ENCODE results near the gene CLSTN2. TPM values are rescaled to one million over a fixed set of nuclear protein-coding genes. Genes with fewer than 3 reads are reported as not detected.

Gene CLSTN2
- total and polyA plus RNA-seq, 12 donors: 0.67 to 17.8 (median 5.3) TPM

DNA sequence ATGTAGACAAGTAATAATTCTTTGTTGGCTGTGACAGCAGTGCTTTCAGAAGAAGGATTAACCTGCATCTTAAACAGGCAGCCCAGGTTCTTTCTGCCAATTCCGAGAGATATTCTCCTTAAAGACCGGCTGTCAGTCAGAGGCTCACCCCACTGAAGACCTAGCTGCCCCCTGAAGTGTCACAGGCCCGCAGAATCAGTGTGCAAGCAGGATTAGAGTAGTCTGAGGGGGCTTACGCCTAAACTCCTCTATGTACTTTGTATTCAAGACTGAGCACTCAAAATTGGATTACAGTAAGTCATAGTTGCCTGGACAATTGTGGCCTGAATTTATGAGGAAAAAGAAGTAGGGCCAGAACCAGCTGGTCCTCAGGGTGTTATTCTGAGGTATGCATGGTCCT is 342.9 kb downstream of the CLSTN2 start:
- intact Hi-C loops (cut with DNase I): loop anchor here in 1 of 2 donors (10.0 kb wide), 1 partner anchor 217 kb away; no protein-coding TSS in a partner anchor
- Histone ChIP-seq H3K4me1 (replicated peaks in 1 of 2) (no peaks in the 10 kb centered on the region), H3K27me3 (no peaks in the 10 kb centered on the region), H3K4me3 (no peak overlapping the region), H3K9me3 (replicated peaks in 1 of 3) (no peaks in the 10 kb centered on the region), H3K36me3 (replicated peaks in 1 of 2) (no peaks in the 10 kb centered on the region), H3K27ac (no peak overlapping the region)
- no peak for DNase-seq
- WGBS, 4 donors: 80 to 93% (median 91%) methylated on average over 4 of the region's 4 CpGs
- no peak for TF ChIP-seq POLR2A (IDR thresholded peaks at IDR 0.05)
- TF ChIP-seq, protein P1, sequence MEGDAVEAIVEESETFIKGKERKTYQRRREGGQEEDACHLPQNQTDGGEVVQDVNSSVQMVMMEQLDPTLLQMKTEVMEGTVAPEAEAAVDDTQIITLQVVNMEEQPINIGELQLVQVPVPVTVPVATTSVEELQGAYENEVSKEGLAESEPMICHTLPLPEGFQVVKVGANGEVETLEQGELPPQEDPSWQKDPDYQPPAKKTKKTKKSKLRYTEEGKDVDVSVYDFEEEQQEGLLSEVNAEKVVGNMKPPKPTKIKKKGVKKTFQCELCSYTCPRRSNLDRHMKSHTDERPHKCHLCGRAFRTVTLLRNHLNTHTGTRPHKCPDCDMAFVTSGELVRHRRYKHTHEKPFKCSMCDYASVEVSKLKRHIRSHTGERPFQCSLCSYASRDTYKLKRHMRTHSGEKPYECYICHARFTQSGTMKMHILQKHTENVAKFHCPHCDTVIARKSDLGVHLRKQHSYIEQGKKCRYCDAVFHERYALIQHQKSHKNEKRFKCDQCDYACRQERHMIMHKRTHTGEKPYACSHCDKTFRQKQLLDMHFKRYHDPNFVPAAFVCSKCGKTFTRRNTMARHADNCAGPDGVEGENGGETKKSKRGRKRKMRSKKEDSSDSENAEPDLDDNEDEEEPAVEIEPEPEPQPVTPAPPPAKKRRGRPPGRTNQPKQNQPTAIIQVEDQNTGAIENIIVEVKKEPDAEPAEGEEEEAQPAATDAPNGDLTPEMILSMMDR (IDR thresholded peaks at IDR 0.05): no peak

DNA sequence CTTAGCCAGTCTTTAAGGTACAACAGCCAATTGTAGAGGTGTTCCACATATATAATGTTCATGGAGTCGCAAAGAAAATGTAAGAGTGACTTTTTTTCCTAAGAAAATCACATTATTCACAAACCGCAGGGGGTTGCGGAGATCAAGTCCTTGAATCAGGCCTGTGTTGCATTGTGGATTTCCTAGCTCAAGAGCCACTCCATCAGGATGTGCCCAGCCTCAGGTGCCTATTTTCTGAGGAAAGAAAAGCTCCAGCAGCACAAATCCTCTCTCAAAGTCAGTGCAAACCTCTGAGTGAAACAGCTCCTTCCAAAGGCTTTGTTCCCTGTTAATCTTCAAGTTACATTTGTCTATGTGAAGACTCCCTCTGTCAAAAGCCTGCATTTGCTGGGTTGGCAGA is 349.4 kb downstream of the CLSTN2 start:
- H3K27me3 ChIP-seq: no peaks in the 10 kb centered on the region
- no peak overlapping the region for H3K4me3 ChIP-seq
- no peak overlapping the region for H3K27ac ChIP-seq
- no peaks in the 10 kb centered on the region for H3K9me3 ChIP-seq (replicated peaks in 1 of 3)
- no peaks in the 10 kb centered on the region for H3K4me1 ChIP-seq (replicated peaks in 1 of 2)
- no peak for DNase-seq
- no peaks in the 10 kb centered on the region for H3K36me3 ChIP-seq (replicated peaks in 1 of 2)
- intact Hi-C loops (cut with DNase I): no loop called here
- no peak for TF ChIP-seq POLR2A (IDR thresholded peaks at IDR 0.05)
- TF ChIP-seq, protein P1 (IDR thresholded peaks at IDR 0.05): no peak
- 89 to 95% (median 92%) methylated on average over 3 of the region's 3 CpGs for WGBS, 4 donors

DNA sequence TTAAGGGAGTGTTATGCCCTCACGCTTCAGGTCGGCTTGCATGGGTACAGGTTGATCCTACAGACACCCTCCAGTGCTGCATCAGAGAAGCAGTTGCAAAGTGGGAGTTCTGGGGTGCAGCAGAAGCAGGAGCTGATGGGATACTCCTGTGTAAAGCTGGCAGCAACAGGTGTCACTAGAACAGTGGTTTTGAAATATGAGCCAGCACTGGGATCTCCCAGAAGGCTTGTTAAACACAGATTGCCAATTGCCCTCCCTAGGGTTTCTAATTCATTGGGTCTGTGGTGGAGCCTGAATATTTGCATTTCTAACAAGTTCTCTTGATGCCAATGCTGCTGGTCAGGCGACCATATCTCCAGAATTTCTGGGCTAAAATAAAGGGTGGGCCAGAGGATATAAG is 350.4 kb downstream of the CLSTN2 start:
- no peak for DNase-seq
- Histone ChIP-seq H3K27me3 (no peaks in the 10 kb centered on the region), H3K27ac (no peak overlapping the region), H3K4me1 (replicated peaks in 1 of 2) (no peaks in the 10 kb centered on the region), H3K9me3 (replicated peaks in 1 of 3) (no peaks in the 10 kb centered on the region), H3K4me3 (no peak overlapping the region), H3K36me3 (replicated peaks in 1 of 2) (no peaks in the 10 kb centered on the region)
- TF ChIP-seq, protein P1 (IDR thresholded peaks at IDR 0.05): no peak
- TF ChIP-seq POLR2A (IDR thresholded peaks at IDR 0.05): no peak
- intact Hi-C loops (cut with DNase I): no loop called here
- 48 to 54% (median 51%) methylated on average over 3 of the region's 3 CpGs for WGBS, 4 donors

DNA sequence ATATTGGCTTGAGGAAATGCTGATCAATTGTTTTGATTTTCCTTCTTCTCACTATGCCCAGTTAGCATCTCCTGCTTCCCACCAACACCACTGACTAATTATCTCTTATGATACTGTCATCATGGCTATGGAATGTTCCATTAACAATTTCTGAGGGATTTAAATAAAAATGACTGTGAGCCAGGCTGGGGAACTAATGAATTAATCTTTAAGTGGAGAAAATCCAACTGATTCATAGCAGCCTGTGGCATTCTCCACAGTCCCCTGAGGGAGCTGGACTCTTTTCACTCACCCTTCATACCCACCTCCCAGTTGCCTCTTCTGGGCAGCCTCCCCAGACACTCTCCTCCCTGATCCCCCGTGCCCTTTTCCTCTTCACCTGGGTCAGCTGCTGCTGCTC is 353.6 kb downstream of the CLSTN2 start:
- Histone ChIP-seq H3K36me3 (replicated peaks in 1 of 2) (no peaks in the 10 kb centered on the region), H3K4me1 (replicated peaks in 1 of 2) (no peaks in the 10 kb centered on the region), H3K27ac (no peak overlapping the region), H3K4me3 (no peak overlapping the region), H3K27me3 (no peaks in the 10 kb centered on the region), H3K9me3 (replicated peaks in 1 of 3) (no peaks in the 10 kb centered on the region)
- DNase-seq: no peak
- 64 to 80% (median 79%) methylated on average over 1 of the region's 1 CpG for WGBS, 4 donors
- TF ChIP-seq POLR2A (IDR thresholded peaks at IDR 0.05): no peak
- TF ChIP-seq, protein P1 (IDR thresholded peaks at IDR 0.05): no peak
- intact Hi-C loops (cut with DNase I): no loop called here
